RWPE1 (cell line): ENCODE data around the gene ZNF683.

ENCODE experiments used
- CTCF ChIA-PET: fragments of 350-600 bp; sonication (Branson Sonifier 250); formaldehyde crosslinking; extraction: SDS; loops from one replicate; lab custom pipeline; 2021; lab: Yijun Ruan, JAX
- POLR2A ChIA-PET: fragments of 400-600 bp; formaldehyde crosslinking; extraction: SDS; loops from one replicate; lab custom pipeline; 2020; ENCODE audit warnings: antibody characterized with exemption; ENCODE audit not compliant: low non-redundant PET; lab: Yijun Ruan, JAX
- DNase-seq: peaks from one replicate; pipeline ENCODE4 v3.0.0; 2012; ENCODE audit warnings: low spot score
- H3K27ac ChIP-seq: fragments of 450-650 bp; 2 replicates; pipeline ENCODE4 v1.5.1; 2017
- CTCF ChIP-seq: fragments of 450-650 bp; conservative IDR thresholded peaks from 2 replicates; pipeline ENCODE4 v1.5.1; 2017; ENCODE audit warnings: low read depth, mild to moderate bottlenecking

ZNF683 gene

GRCh38 chr1:26411624-26412074 is 39.1 kb upstream of the ZNF683 start:
- no peak overlapping the region for H3K27ac ChIP-seq
- TF ChIP-seq CTCF, result no peak
- CTCF ChIA-PET, result no interaction called here
- POLR2A ChIA-PET, result no interaction called here
- no peak for DNase-seq

GRCh38 chr1:26410706-26411623 is 38.4 kb upstream of the ZNF683 start, which contains the start of gene LIN28A:
Gene LIN28A, plus strand, starts transcription at chr1:26410817. Its CDS starts 75 bp downstream, at chr1:26410892.
- POLR2A ChIA-PET, result interaction anchor here (0.6 kb wide), 1 partner anchor 239 kb away, joined by 5 read pairs; the partner anchor contains the start of gene ZNF593OS
- CTCF ChIA-PET, result no interaction called here
- no peak for TF ChIP-seq CTCF
- no peak within 1 kb of the TSS for H3K27ac ChIP-seq
- DNase-seq, result no peak

- no peak for TF ChIP-seq CTCF
- ChIA-PET CTCF (interaction anchor here (0.6 kb wide), 1 partner anchor 242 kb away, joined by 4 read pairs; no protein-coding TSS in a partner anchor), POLR2A (no interaction called here)
- no peak for DNase-seq
- H3K27ac ChIP-seq, result no peak overlapping the region
Measured at GRCh38 chr1:26409191-26409807, 36.7 kb upstream of the ZNF683 start.

DNA sequence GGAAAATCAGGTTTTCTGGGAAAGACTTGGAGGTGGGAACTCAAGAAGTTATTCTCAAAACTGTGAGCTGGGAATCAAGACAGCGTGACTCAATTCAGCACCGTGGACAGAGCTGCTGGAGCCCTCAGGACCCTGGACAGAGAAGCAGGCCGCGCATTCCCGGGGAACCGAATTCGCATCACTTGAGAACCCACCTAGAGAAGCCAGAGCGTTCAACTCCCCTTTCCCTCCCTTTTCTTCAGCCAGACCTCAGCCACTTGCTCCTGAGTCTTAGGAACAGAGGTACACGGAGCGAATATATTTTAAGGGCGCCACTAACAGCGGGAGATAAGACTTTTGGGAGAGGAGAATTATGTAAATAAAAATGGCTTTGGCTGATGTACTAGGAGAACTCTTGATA is 36.1 kb upstream of the ZNF683 start:
- no peak for TF ChIP-seq CTCF
- POLR2A ChIA-PET, result no interaction called here
- DNase-seq, result peak; percentile 67
- CTCF ChIA-PET, result interaction anchor here (0.6 to 0.7 kb wide), 3 partner anchors 8 to 242 kb away, joined by 3 to 4 read pairs (median 3); no protein-coding TSS in a partner anchor
- no peak overlapping the region for H3K27ac ChIP-seq

- CTCF ChIA-PET, result interaction anchor here (0.6 to 2.1 kb wide), 3 partner anchors 12 to 1292 kb away, joined by 3 to 13 read pairs (median 5); no protein-coding TSS in a partner anchor
- POLR2A ChIA-PET, result no interaction called here
- no peak overlapping the region for H3K27ac ChIP-seq
- peak; percentile 28 for DNase-seq
- TF ChIP-seq CTCF, result no peak
Measured at GRCh38 chr1:26405281-26405915, 32.8 kb upstream of the ZNF683 start.

- DNase-seq, result no peak
- CTCF ChIA-PET, result no interaction called here
- POLR2A ChIA-PET, result no interaction called here
- TF ChIP-seq CTCF, result no peak
- no peak overlapping the region for H3K27ac ChIP-seq
Measured at GRCh38 chr1:26404641-26405040, 32.1 kb upstream of the ZNF683 start.
